Calu3 (cell line): Measurements from ENCODE around the gene ACOD1. TPM values are rescaled to one million over a fixed set of nuclear protein-coding genes. Genes with fewer than 3 reads are reported as not detected.

Source experiments
- BruUV-seq: library from RNA; stranded (reverse); fragments of 400-500 nt; replicated peaks from 2 replicates; lab custom pipeline; 2021; lab: Mats Ljungman, UMichigan
- CTCF ChIA-PET: fragments of 300-600 bp; sonication (Branson Sonifier 250); formaldehyde crosslinking; loops from one replicate; lab custom pipeline; 2022; ENCODE audit warnings: antibody characterized with exemption; lab: Charles Lee
- DNase-seq: peaks from one replicate; pipeline ENCODE4 v3.0.0; 2022
- H3K27ac Mint-ChIP-seq: one replicate; pipeline ENCODE4 v1.8.0; 2022; ENCODE audit warnings: mixed read lengths; ENCODE audit not compliant: unreplicated experiment
- H3K27me3 Mint-ChIP-seq: one replicate; pipeline ENCODE4 v1.8.0; 2022; ENCODE audit warnings: mixed read lengths; ENCODE audit not compliant: unreplicated experiment
- H3K36me3 Mint-ChIP-seq: one replicate; pipeline ENCODE4 v1.8.0; 2022; ENCODE audit warnings: mild to moderate bottlenecking, moderate library complexity, mixed read lengths; ENCODE audit not compliant: insufficient read depth, unreplicated experiment
- H3K4me1 Mint-ChIP-seq: one replicate; pipeline ENCODE4 v1.8.0; 2022; ENCODE audit warnings: mild to moderate bottlenecking, low read depth, mixed read lengths; ENCODE audit not compliant: unreplicated experiment
- H3K4me3 Mint-ChIP-seq: one replicate; pipeline ENCODE4 v1.8.0; 2022; ENCODE audit warnings: mild to moderate bottlenecking, low read depth, moderate library complexity, mixed read lengths; ENCODE audit not compliant: unreplicated experiment
- H3K9me3 Mint-ChIP-seq: one replicate; pipeline ENCODE4 v1.8.0; 2022; ENCODE audit warnings: low read depth, mixed read lengths; ENCODE audit not compliant: unreplicated experiment
- intact Hi-C: fragments of 100-400 bp; cut with micrococcal nuclease; formaldehyde crosslinking; loops from one replicate; pipeline ENCODE4 v1.10.0; 2022; ENCODE audit not compliant: unreplicated experiment
- total RNA-seq: library from RNA; stranded (reverse); gene quantifications from 2 replicates; pipeline ENCODE4 v1.2.3, GENCODE V29; 2022
- TF ChIP-seq, protein P1 (sequence below): fragments of 200-600 bp; IDR thresholded peaks from one replicate; pipeline ENCODE4 v1.8.0; 2022; ENCODE audit warnings: antibody characterized with exemption; ENCODE audit not compliant: unreplicated experiment

The ACOD1 gene
- total RNA-seq, 1 experiment from 2014 or later, result not detected

DNA sequence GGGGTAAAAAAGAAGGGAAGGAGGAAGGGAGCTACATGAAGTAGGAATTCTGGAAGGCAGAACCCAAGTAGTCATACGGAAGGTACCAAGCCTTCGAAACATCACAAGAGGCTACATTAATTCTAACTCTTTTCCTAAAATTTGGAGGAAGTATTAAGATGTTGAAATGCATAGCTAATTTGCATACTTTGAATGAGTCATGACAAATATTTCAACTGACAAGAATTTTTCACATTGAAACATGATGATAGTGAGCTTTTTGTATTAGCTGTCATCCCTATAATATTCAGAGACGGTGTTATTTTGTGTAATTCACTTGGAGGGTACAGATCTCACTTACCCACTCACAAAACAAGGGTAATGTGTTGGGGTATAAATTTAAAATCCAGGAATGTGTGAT lies 9.1 kb upstream of the ACOD1 start:
- H3K27ac Mint-ChIP-seq, result no peak overlapping the region
- DNase-seq, result no peak

DNA sequence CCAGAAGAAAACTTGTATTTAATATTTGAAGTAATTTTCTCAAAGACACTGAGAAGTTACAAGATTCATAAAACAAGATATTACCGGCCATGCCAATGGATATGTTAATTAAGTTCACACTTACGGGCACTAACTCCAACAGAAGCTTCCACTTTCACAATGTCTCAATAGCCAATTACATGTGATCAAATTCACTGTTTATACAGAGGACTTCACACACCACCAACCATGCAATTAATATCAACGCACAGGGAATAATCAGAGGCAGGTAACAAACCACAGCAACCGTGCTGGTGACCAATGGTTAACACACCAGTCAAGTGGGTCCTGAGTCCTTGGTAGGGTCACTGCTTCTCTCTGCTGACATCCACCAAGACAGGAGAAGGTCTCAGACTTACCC lies 5.9 kb upstream of the ACOD1 start:
- no peak overlapping the region for H3K27ac Mint-ChIP-seq
- H3K36me3 Mint-ChIP-seq, result no peaks in the 10 kb centered on the region
- intact Hi-C loops, result no loop called here
- no peaks in the 10 kb centered on the region for H3K9me3 Mint-ChIP-seq
- no peak overlapping the region for H3K4me3 Mint-ChIP-seq
- no peaks in the 10 kb centered on the region for H3K27me3 Mint-ChIP-seq
- CTCF ChIA-PET, result no interaction called here
- no TSS peak for BruUV-seq
- TF ChIP-seq, protein P1, sequence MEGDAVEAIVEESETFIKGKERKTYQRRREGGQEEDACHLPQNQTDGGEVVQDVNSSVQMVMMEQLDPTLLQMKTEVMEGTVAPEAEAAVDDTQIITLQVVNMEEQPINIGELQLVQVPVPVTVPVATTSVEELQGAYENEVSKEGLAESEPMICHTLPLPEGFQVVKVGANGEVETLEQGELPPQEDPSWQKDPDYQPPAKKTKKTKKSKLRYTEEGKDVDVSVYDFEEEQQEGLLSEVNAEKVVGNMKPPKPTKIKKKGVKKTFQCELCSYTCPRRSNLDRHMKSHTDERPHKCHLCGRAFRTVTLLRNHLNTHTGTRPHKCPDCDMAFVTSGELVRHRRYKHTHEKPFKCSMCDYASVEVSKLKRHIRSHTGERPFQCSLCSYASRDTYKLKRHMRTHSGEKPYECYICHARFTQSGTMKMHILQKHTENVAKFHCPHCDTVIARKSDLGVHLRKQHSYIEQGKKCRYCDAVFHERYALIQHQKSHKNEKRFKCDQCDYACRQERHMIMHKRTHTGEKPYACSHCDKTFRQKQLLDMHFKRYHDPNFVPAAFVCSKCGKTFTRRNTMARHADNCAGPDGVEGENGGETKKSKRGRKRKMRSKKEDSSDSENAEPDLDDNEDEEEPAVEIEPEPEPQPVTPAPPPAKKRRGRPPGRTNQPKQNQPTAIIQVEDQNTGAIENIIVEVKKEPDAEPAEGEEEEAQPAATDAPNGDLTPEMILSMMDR, result no peak
- DNase-seq, result no peak
- no peaks in the 10 kb centered on the region for H3K4me1 Mint-ChIP-seq

More for the DNA sequence above, 9.1 kb upstream of the ACOD1 start:
- BruUV-seq, result no TSS peak
- no peaks in the 10 kb centered on the region for H3K36me3 Mint-ChIP-seq
- H3K4me3 Mint-ChIP-seq, result no peak overlapping the region
- H3K9me3 Mint-ChIP-seq, result no peaks in the 10 kb centered on the region
- CTCF ChIA-PET, result no interaction called here
- no peaks in the 10 kb centered on the region for H3K4me1 Mint-ChIP-seq
- intact Hi-C loops, result no loop called here
- H3K27me3 Mint-ChIP-seq, result no peaks in the 10 kb centered on the region
- TF ChIP-seq, protein P1, result no peak

- TF ChIP-seq, protein P1, result no peak
- H3K27ac Mint-ChIP-seq, result no peak overlapping the region
- no peak for DNase-seq
- H3K4me1 Mint-ChIP-seq, result no peaks in the 10 kb centered on the region
- H3K36me3 Mint-ChIP-seq, result no peaks in the 10 kb centered on the region
- CTCF ChIA-PET, result no interaction called here
- intact Hi-C loops, result no loop called here
- H3K9me3 Mint-ChIP-seq, result no peaks in the 10 kb centered on the region
- H3K27me3 Mint-ChIP-seq, result no peaks in the 10 kb centered on the region
- no peak overlapping the region for H3K4me3 Mint-ChIP-seq
- no TSS peak for BruUV-seq
Observed at GRCh38 chr13:76943646-76944045, 4.7 kb upstream of the ACOD1 start.

DNA sequence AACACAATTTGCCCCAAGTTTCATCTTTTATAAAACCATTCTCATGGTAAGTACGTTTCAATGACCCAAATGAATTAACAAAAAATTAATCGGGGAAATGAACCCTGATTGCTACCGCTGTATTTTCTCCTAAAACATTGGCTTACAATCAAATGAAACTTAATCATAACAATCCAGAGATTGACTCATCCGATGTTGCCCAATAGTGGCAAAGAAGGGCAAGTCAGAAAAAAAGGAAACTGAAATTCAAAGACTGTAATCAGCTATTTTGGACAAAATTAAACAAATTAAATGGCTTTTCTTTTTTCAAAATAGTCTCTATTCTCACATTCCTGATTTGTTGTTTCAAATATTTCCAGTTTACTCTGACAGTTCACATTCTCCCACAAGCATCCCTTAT lies 3.9 kb upstream of the ACOD1 start:
- no TSS peak for BruUV-seq
- Mint-ChIP-seq H3K36me3 (no peaks in the 10 kb centered on the region), H3K27ac (no peak overlapping the region), H3K4me1 (no peaks in the 10 kb centered on the region), H3K4me3 (no peak overlapping the region), H3K27me3 (no peaks in the 10 kb centered on the region), H3K9me3 (no peaks in the 10 kb centered on the region)
- TF ChIP-seq, protein P1, result no peak
- no peak for DNase-seq
- intact Hi-C loops, result no loop called here
- CTCF ChIA-PET, result no interaction called here
